NCI-H748 treated with DMSO at 0.1 percent for 48 hours (cell line): Measurements from ENCODE around the gene LRRC74A.
"Not testable (repeated sequence)": the region's sequence is repeated elsewhere in the genome, so short reads cannot be mapped to it uniquely, and the experiment has no call there.

Source experiments
- DNase-seq: peaks from one replicate; lab custom pipeline; 2025; lab: John Stamatoyannopoulos, UW

The LRRC74A gene

GRCh38 chr14:76891391-76891790 is 65.2 kb downstream of the LRRC74A start:
- no peak for DNase-seq

- no peak for DNase-seq
Observed at GRCh38 chr14:76894308-76894707, 68.1 kb downstream of the LRRC74A start.

GRCh38 chr14:76898006-76898405 is 71.8 kb downstream of the LRRC74A start:
- DNase-seq: not testable (repeated sequence)

DNA sequence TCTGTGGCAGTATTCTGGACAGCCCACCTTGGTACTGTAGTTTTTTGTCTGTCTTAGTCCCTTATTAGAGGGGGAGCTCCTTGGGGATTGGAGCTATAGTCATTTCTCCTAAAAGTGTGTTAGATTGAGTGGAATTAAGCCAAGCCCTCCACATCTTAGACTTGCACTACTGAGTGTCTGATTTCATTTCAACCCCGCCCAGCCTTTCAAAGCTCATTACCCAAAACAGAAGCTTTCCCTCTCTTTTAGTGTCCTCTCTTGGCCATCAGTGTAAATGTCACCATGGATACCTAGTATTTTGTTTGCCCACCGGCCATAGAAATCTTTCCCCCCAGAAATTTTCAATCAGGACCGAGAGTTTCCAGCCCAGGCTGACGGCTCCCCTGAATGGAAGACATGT is 74.5 kb downstream of the LRRC74A start:
- DNase-seq: no peak

DNA sequence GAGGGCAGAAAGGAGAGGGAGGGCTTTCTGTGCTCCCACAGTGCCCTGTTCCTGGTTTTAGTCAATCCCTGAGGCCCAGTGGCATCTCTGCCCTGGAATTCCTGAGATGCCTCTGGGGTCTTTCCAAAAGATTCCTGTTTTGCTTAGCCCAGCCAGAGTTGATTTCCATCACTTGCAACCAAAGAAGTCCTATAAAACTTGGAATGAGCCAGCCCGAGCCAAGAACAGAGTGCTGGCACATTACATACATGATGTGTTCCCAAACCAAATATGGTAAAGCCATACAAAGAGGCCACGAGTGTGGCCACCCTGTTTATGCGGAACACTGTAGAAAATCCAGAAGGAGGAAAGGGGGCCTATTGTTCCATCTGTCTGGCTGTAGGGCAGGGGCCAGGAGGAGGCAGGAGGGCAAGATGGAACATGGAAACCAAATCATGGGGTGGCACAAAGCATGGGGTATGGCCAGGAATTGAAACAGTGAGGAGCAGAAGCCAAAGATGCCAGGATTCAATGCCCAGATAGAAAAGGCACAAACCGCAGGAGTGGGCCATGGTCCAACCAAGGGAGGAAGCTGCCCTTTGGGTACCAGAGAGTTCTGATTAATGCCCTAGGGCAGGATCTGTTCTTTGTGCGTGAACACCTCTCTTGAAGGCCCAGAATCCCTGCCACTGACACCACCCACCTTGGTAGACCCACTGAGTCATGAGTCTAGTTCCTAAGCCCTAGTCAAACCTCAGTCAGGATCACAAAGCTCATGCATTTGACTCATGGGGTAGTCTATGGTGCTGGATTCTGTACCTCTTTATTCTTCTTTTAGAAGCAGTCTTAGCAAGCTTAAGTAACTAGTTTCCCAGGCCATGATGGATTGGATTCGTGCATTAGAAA is 75.2 kb downstream of the LRRC74A start:
- no peak for DNase-seq

DNA sequence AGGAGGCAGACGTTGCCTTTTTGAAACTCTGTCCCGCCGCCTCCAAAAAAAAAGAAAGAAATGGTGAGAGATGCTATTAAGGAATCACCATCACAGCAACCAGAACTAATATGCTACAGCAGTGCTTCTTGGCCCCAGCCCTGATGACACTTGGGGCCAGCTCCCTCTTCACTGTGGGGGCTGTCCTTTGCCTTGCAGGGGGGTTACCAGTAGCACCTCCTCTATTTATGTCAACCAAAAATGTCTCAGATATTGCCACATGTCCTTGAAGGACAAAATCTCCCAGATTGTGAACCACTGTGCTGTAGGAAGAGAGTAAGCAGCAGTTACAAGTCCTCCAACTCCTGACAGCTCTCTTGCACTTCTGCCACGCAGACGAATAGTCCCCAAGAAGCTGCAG is 76.4 kb downstream of the LRRC74A start:
- DNase-seq: no peak

DNA sequence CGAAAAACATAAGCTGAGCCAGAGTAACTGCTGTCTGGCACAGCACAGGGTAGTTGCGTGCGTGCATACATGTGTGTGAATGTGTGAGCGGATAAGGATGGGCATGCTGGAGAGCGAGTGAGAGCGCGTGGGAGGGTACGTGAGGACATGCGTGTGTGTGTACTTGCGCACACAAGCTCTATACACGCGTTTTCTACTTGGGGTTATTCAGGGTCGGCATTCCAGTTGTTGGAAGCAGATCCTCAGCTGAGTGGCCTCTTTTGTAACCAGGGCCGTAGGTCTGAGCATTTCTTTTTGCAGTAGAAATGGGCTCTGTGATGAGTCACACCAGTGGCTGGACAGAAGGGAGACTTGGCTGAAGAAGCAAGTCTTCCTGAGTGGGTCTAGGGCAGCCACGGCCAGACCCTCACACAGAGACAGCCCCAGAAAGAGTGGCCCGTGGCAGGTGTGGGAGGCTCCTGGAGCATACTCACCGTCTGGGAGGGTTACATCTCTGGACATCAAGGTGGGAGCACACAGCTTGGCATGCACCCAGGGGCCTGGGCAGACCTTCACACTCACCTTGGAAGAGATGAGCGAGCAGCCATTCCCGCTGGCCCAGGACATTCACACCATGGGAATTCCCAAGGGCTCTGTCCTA is 78.0 kb downstream of the LRRC74A start:
- no peak for DNase-seq

GRCh38 chr14:76904740-76905569 is 78.7 kb downstream of the LRRC74A start:
- DNase-seq: peak; percentile 64

DNA sequence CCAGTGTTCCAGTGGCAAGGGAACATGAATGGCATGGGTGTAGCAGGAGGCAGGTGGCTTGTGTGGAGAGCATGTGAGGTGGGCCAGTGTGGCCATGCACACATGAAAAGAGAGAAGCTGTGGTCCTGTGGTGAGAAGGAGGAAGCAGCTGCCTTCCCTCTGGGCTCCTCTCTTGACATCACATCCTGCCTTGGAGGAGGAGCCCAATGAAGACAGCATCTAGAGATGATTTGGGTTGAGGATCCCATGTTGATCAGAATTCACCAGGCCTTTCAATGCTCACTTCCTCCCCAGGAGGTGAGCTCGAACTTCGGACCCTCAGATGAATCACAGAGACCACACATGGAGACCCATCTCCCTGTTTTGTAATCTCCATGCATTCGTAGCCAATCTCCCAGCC is 82.6 kb downstream of the LRRC74A start:
- no peak for DNase-seq

- DNase-seq: no peak
Observed at GRCh38 chr14:76909266-76909665, 83.1 kb downstream of the LRRC74A start.

GRCh38 chr14:76910371-76910890 is 84.2 kb downstream of the LRRC74A start:
- DNase-seq: no peak

DNA sequence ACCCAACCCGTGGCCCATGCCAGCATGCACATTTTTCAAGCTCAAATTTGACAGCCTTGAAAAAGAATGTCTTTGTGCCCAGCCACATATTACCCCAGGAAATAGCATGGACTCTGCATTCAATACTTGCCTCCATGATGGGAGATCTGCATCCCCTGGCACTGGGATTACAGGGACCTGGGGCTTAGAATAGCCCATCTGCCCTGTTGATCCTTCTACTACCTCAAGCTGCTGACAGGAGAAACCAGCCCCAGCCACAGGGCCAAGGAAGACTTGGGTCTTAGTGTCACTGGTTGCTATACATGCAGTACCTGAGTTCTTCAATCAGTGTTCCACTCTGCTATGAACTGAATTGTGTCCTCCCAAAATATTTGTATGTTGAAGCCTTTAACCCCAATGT is 85.3 kb downstream of the LRRC74A start:
- DNase-seq: no peak

- not testable (repeated sequence) for DNase-seq
Observed at GRCh38 chr14:76914533-76915081, 88.4 kb downstream of the LRRC74A start.

DNA sequence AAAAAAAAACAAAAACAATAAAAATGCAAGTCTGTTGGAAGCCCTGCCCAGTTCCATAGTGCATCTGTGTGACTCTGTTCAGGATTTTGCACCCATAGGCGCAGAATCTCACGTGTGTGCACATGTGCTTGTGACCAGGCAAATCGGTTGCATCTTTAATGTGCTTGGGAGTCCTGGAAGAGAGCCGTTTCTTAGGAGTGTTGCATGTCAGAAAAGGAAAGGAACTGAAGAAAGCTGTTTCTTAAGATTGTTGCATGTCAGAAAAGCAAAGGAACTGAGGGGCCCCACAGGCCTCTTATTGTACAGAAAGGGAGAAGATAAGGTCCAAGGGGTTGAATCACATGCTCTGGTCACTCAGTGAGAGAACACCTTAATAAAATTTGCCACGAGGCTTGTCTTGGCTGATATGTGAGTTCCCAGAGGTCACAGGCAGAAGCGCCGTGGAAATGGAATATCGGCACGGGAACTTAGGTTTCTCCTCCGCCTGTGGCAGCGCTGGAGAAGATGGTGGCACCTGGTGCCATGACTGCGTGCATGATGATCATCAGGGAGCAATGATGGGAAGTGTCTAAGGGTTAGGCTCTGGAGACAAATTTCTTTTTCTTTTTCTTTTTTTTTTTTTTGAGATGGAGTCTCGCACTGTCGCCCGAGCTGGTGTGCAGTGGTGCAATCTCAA is 90.0 kb downstream of the LRRC74A start:
- DNase-seq: no peak

- peak; percentile 23 for DNase-seq
Observed at GRCh38 chr14:76917158-76917596, 91.0 kb downstream of the LRRC74A start.

DNA sequence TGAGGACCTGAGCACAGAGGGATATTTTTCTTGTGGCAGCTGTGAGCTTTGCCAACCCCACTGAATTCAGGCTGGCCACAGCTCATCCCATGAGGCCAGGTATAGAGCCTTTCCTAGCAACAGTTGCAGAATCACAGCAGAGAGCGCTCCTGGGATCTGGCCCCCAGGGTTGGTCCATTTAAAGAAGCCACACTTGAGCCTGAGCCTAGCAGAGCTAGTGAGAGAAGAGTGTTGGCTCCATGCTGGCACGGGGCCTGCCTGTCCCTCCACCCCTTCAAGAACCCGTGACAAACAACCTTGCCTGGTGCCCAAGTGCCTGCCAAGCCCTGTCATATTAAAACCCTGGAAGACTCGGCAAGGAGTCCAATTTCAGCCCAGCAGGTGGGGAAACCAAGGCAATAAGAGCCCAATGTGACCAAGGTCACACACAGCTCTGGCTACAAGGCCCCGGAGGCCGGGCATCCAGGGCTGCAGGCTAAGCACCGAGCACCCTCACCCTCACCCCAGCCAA is 91.6 kb downstream of the LRRC74A start:
- no peak for DNase-seq

GRCh38 chr14:76918256-76918781 is 92.1 kb downstream of the LRRC74A start:
- no peak for DNase-seq

DNA sequence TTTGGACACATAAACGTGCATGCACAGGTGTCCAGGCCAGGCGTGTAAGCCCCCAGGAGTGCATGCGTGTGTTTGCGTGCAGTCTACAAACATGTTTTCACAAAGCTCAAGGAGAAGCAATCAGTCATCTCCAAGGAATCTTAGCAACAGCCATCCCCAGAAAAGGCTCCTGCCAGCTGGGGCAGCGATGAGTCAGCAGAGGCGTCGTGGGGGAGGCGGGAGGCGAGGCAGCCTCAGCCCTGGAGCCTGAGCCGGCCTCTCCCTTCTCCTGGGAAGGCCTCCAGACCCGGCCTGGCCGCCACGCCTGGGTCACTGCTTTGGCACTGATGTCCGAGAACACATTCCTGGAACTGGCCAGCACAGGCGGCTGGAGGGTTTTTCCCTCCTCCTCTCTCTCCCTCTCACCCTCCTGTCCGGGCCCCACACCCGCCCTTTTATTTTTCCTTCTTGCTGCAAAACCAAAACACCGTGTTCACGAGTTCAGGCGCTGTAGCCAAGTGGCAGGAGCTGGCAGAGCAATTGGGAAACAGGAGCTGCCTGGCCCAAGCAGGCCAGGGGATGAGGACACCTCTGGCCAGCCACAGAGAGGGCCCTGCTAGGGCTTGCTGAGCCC is 92.7 kb downstream of the LRRC74A start:
- peak; percentile 23 for DNase-seq
